Muscle layer of colon (tissue), 2 donors: ENCODE data around the gene MEX3C.

Source experiments
- H3K27ac ChIP-seq: one replicate; pipeline ENCODE4 v1.7.0; 2013; ENCODE audit warnings: low read depth, mild to moderate bottlenecking, low read length, moderate library complexity
- H3K27me3 ChIP-seq, 2 donors: one replicate each; pipeline ENCODE4 v1.7.0; 2013; ENCODE audit warnings: low read length in 2 of 2, mild to moderate bottlenecking in 2 of 2; ENCODE audit not compliant: insufficient read depth in 2 of 2, control insufficient read depth in 1 of 2
- H3K36me3 ChIP-seq: one replicate; pipeline ENCODE4 v1.7.0; 2013; ENCODE audit warnings: mild to moderate bottlenecking, low read length; ENCODE audit not compliant: insufficient read depth
- H3K4me1 ChIP-seq: one replicate; pipeline ENCODE4 v1.7.0; 2013; ENCODE audit warnings: mild to moderate bottlenecking, low read length; ENCODE audit not compliant: insufficient read depth
- H3K4me3 ChIP-seq, 2 donors: one replicate each; pipeline ENCODE4 v1.7.0; 2013; ENCODE audit warnings: low read length in 2 of 2, low read depth in 1 of 2, mild to moderate bottlenecking in 1 of 2, moderate library complexity in 1 of 2
- H3K9ac ChIP-seq: one replicate; pipeline ENCODE4 v1.7.0; 2013; ENCODE audit warnings: low read length
- H3K9me3 ChIP-seq: one replicate; pipeline ENCODE4 v1.7.0; 2013; ENCODE audit warnings: mild to moderate bottlenecking, low read length
- donor health status: abdominal sarcoma.
- donor health status: Adenocarcinoma of cecum.

Gene MEX3C

GRCh38 chr18:51211552-51211951 lies 14.1 kb upstream of the MEX3C start:
- Histone ChIP-seq H3K9ac (no peak overlapping the region), H3K4me1 (no peaks in the 10 kb centered on the region), H3K9me3 (no peaks in the 10 kb centered on the region), H3K27ac (no peak overlapping the region), H3K36me3 (no peaks in the 10 kb centered on the region), H3K27me3 (no peaks in the 10 kb centered on the region), H3K4me3 (no peak overlapping the region)

GRCh38 chr18:51196811-51197660 lies 445 bp downstream of the MEX3C start:
- Histone ChIP-seq H3K9me3 (no peaks in the 10 kb centered on the region), H3K4me1 (peaks cover 32% of the 10 kb centered on the region), H3K36me3 (no peaks in the 10 kb centered on the region), H3K9ac (peak overlapping the region; percentile 97), H3K27ac (peak overlapping the region; percentile 97), H3K4me3 (peak overlapping the region; percentile 93 to 97), H3K27me3 (no peaks in the 10 kb centered on the region)

GRCh38 chr18:51196118-51196810 lies 1.2 kb downstream of the MEX3C start:
- Histone ChIP-seq H3K9ac (peak overlapping the region; percentile 97), H3K9me3 (no peaks in the 10 kb centered on the region), H3K27me3 (no peaks in the 10 kb centered on the region), H3K4me1 (peaks cover 32% of the 10 kb centered on the region), H3K36me3 (no peaks in the 10 kb centered on the region), H3K4me3 (peak overlapping the region; percentile 93 to 97), H3K27ac (peak overlapping the region; percentile 97)

GRCh38 chr18:51195451-51196117 lies 1.9 kb downstream of the MEX3C start:
- peak overlapping the region; percentile 97 for H3K27ac ChIP-seq
- H3K4me3 ChIP-seq, result peak overlapping the region; percentile 93 to 97
- peak overlapping the region; percentile 97 for H3K9ac ChIP-seq
- H3K4me1 ChIP-seq, result peaks cover 32% of the 10 kb centered on the region
- no peaks in the 10 kb centered on the region for H3K9me3 ChIP-seq
- H3K27me3 ChIP-seq, result no peaks in the 10 kb centered on the region
- H3K36me3 ChIP-seq, result no peaks in the 10 kb centered on the region

GRCh38 chr18:51195086-51195450 lies 2.4 kb downstream of the MEX3C start:
- peak overlapping the region; percentile 97 for H3K27ac ChIP-seq
- no peaks in the 10 kb centered on the region for H3K9me3 ChIP-seq
- H3K36me3 ChIP-seq, result no peaks in the 10 kb centered on the region
- H3K27me3 ChIP-seq, result no peaks in the 10 kb centered on the region
- H3K4me1 ChIP-seq, result peaks cover 32% of the 10 kb centered on the region
- H3K9ac ChIP-seq, result peak overlapping the region; percentile 97
- H3K4me3 ChIP-seq, result peak overlapping the region; percentile 93 to 97

GRCh38 chr18:51194604-51195003 lies 2.9 kb downstream of the MEX3C start:
- Histone ChIP-seq H3K9ac (peak overlapping the region; percentile 97), H3K27me3 (no peaks in the 10 kb centered on the region), H3K36me3 (no peaks in the 10 kb centered on the region), H3K4me3 (peak overlapping the region in 1 of 2 donors; percentile 93), H3K4me1 (peaks cover 32% of the 10 kb centered on the region), H3K27ac (no peak overlapping the region), H3K9me3 (no peaks in the 10 kb centered on the region)

- H3K36me3 ChIP-seq, result no peaks in the 10 kb centered on the region
- H3K4me3 ChIP-seq, result peak overlapping the region in 1 of 2 donors; percentile 7
- H3K9ac ChIP-seq, result no peak overlapping the region
- H3K27me3 ChIP-seq, result no peaks in the 10 kb centered on the region
- H3K27ac ChIP-seq, result no peak overlapping the region
- H3K9me3 ChIP-seq, result no peaks in the 10 kb centered on the region
- peaks cover 32% of the 10 kb centered on the region for H3K4me1 ChIP-seq
Observed at GRCh38 chr18:51193621-51194287, 3.7 kb downstream of the MEX3C start.

- no peak overlapping the region for H3K4me3 ChIP-seq
- H3K9me3 ChIP-seq, result no peaks in the 10 kb centered on the region
- peaks cover 32% of the 10 kb centered on the region for H3K4me1 ChIP-seq
Observed at GRCh38 chr18:51192696-51193095, 4.8 kb downstream of the MEX3C start.

GRCh38 chr18:51192026-51192425 lies 5.5 kb downstream of the MEX3C start:
- no peak overlapping the region for H3K9ac ChIP-seq
- H3K4me3 ChIP-seq, result no peak overlapping the region
- H3K27ac ChIP-seq, result no peak overlapping the region
- no peaks in the 10 kb centered on the region for H3K36me3 ChIP-seq
- no peaks in the 10 kb centered on the region for H3K9me3 ChIP-seq
- no peaks in the 10 kb centered on the region for H3K27me3 ChIP-seq
- H3K4me1 ChIP-seq, result peaks cover 32% of the 10 kb centered on the region

More at GRCh38 chr18:51192696-51193095, 4.8 kb downstream of the MEX3C start:
- no peak overlapping the region for H3K9ac ChIP-seq
- no peaks in the 10 kb centered on the region for H3K36me3 ChIP-seq
- H3K27me3 ChIP-seq, result no peaks in the 10 kb centered on the region
- H3K27ac ChIP-seq, result no peak overlapping the region

- peaks cover 32% of the 10 kb centered on the region for H3K4me1 ChIP-seq
- H3K4me3 ChIP-seq, result no peak overlapping the region
- H3K27me3 ChIP-seq, result no peaks in the 10 kb centered on the region
- no peak overlapping the region for H3K27ac ChIP-seq
- H3K9ac ChIP-seq, result no peak overlapping the region
- no peaks in the 10 kb centered on the region for H3K36me3 ChIP-seq
- H3K9me3 ChIP-seq, result no peaks in the 10 kb centered on the region
Observed at GRCh38 chr18:51191128-51191717, 6.3 kb downstream of the MEX3C start.

- H3K27me3 ChIP-seq, result no peaks in the 10 kb centered on the region
- H3K36me3 ChIP-seq, result no peaks in the 10 kb centered on the region
- H3K9ac ChIP-seq, result no peak overlapping the region
- H3K27ac ChIP-seq, result no peak overlapping the region
- no peak overlapping the region for H3K4me3 ChIP-seq
- peaks cover 26% of the 10 kb centered on the region for H3K4me1 ChIP-seq
- H3K9me3 ChIP-seq, result no peaks in the 10 kb centered on the region
Observed at GRCh38 chr18:51190000-51190399, 7.5 kb downstream of the MEX3C start.
